Endothelial cell of umbilical vein (primary cell): ENCODE data around the gene CIC. TPM values are rescaled to one million over a fixed set of nuclear protein-coding genes. Genes with fewer than 3 reads are reported as not detected.
A peak's percentile ranks its signal among the peaks of the same experiment; 100 is the strongest.

Experiments used
- BruUV-seq: library from RNA; stranded (reverse); fragments of 400-500 nt; replicated peaks from 2 replicates; lab custom pipeline; 2021; lab: Mats Ljungman, UMichigan
- CTCF ChIA-PET: fragments of 300-600, 350-600 bp; sonication (Branson Sonifier 250); formaldehyde crosslinking; loops from one replicate; lab custom pipeline; 2021; ENCODE audit warnings: antibody characterized with exemption, inconsistent platforms; lab: Charles Lee
- POLR2A ChIA-PET: fragments of 300-600, 350-600 bp; sonication (Branson Sonifier 250); formaldehyde crosslinking; loops from one replicate; lab custom pipeline; 2021; ENCODE audit warnings: antibody characterized with exemption, inconsistent platforms; lab: Charles Lee
- DNase-seq: peaks from one replicate; pipeline ENCODE4 v3.0.0-alpha.2; 2011; ENCODE audit warnings: low read depth, low spot score
- FAIRE-seq: peaks from 2 replicates; lab custom pipeline; 2011; peaks lifted over from hg19 to GRCh38; lab: Jason Lieb, UNC
- H2AFZ ChIP-seq: 2 replicates; pipeline ENCODE4 v1.6.0; 2012; ENCODE audit warnings: low read depth, low read length, control low read depth, inconsistent platforms
- H3K27ac ChIP-seq: 2 replicates; pipeline ENCODE4 v1.5.1; 2011; ENCODE audit warnings: low read depth, mild to moderate bottlenecking, control low read depth, low read length, moderate library complexity; ENCODE audit not compliant: insufficient read depth
- H3K27me3 ChIP-seq, 2 experiments: 2 replicates each; pipeline versions ENCODE4 v1.6.0 to v1.6.1; 2011; ENCODE audit warnings: low read length in 2 of 2, mixed read lengths in 1 of 2; ENCODE audit not compliant: control insufficient read depth in 2 of 2, insufficient read depth in 2 of 2
- H3K36me3 ChIP-seq, 2 experiments: 2 replicates in 1 of 2; 3 replicates in 1 of 2; pipeline ENCODE4 v1.5.1; 2011; ENCODE audit warnings: low read length in 2 of 2, mild to moderate bottlenecking in 1 of 2, moderate library complexity in 1 of 2; ENCODE audit not compliant: control insufficient read depth in 2 of 2, insufficient read depth in 2 of 2; ENCODE audit errors: extremely low read depth in 1 of 2
- H3K4me1 ChIP-seq: 3 replicates; pipeline ENCODE4 v1.5.1; 2011; ENCODE audit warnings: mild to moderate bottlenecking, low read length; ENCODE audit not compliant: control insufficient read depth, insufficient read depth; ENCODE audit errors: extremely low read depth
- H3K4me2 ChIP-seq: 2 replicates; pipeline ENCODE4 v1.6.1; 2011; ENCODE audit warnings: low read length, control low read depth, mixed read lengths; ENCODE audit not compliant: insufficient read depth
- H3K4me3 ChIP-seq, 3 experiments: fragments of 200-600 bp in 1 of 3; sonication (generic), shearing (Covaris generic) in 1 of 3; replicated peaks in 1 of 3; 2 replicates each; pipeline ENCODE4 v1.5.1; 2011 to 2016; ENCODE audit warnings: control low read depth in 3 of 3, low read length in 3 of 3, mild to moderate bottlenecking in 2 of 3, inconsistent platforms in 1 of 3, low read depth in 1 of 3, moderate library complexity in 1 of 3; ENCODE audit not compliant: insufficient read depth in 1 of 3
- H3K79me2 ChIP-seq: 2 replicates; pipeline ENCODE4 v1.6.0; 2012; ENCODE audit warnings: low read length, inconsistent platforms; ENCODE audit not compliant: control insufficient read depth, insufficient read depth
- H3K9ac ChIP-seq: replicated peaks from 2 replicates; pipeline ENCODE3; 2011; ENCODE audit warnings: low read length, control low read depth; ENCODE audit not compliant: insufficient read depth; ENCODE audit errors: extremely low read depth
- H3K9me1 ChIP-seq: replicated peaks from 3 replicates; pipeline ENCODE4 v1.6.0; 2011; ENCODE audit warnings: mild to moderate bottlenecking, low read length; ENCODE audit not compliant: control insufficient read depth, insufficient read depth; ENCODE audit errors: extremely low read depth
- H3K9me3 ChIP-seq: replicated peaks from 2 replicates; pipeline ENCODE4 v1.5.1; 2012; ENCODE audit warnings: low read length, inconsistent platforms; ENCODE audit not compliant: control insufficient read depth, insufficient read depth
- H4K20me1 ChIP-seq: replicated peaks from 2 replicates; pipeline ENCODE3; 2011; ENCODE audit warnings: mild to moderate bottlenecking, low read length; ENCODE audit not compliant: control insufficient read depth, insufficient read depth; ENCODE audit errors: extremely low read depth
- EZH2 ChIP-seq: IDR thresholded peaks from 2 replicates; pipeline ENCODE4 v1.6.1; 2012; ENCODE audit warnings: borderline replicate concordance, low read depth, mild to moderate bottlenecking, moderate library complexity, low read length, inconsistent platforms; ENCODE audit not compliant: severe bottlenecking
- FOS ChIP-seq: IDR thresholded peaks from 2 replicates; pipeline ENCODE4 v1.6.1; 2011; ENCODE audit warnings: mild to moderate bottlenecking, low read length, moderate library complexity, borderline replicate concordance; ENCODE audit not compliant: insufficient read depth
- GATA2 ChIP-seq: IDR thresholded peaks from 2 replicates; pipeline ENCODE4 v1.7.0; 2011; ENCODE audit warnings: low read depth, mild to moderate bottlenecking, moderate library complexity, mixed read lengths, low read length; ENCODE audit not compliant: insufficient read length, insufficient read depth
- JUN ChIP-seq: IDR thresholded peaks from 2 replicates; pipeline ENCODE4 v1.6.1; 2011; ENCODE audit warnings: borderline replicate concordance, low read depth; ENCODE audit not compliant: insufficient read length, insufficient read depth
- MYC ChIP-seq: IDR thresholded peaks from one replicate; pipeline ENCODE4 v1.6.1; 2011; ENCODE audit warnings: mild to moderate bottlenecking, low read depth, low read length
- POLR2A ChIP-seq: IDR thresholded peaks from 2 replicates; pipeline ENCODE4 v1.6.1; 2012; ENCODE audit warnings: low read depth, mild to moderate bottlenecking, control low read depth, low read length
- POLR2AphosphoS5 ChIP-seq: IDR thresholded peaks from 2 replicates; pipeline ENCODE4 v1.6.1; 2012; ENCODE audit warnings: low read depth, mild to moderate bottlenecking, control low read depth, low read length, moderate library complexity; ENCODE audit not compliant: insufficient read depth
- dilution Hi-C: fragments of 300-500 bp; cut with MboI; formaldehyde crosslinking; loops from one replicate; pipeline ENCODE4 v1.15.0; 2019; ENCODE audit warnings: low sequenced_read_pairs; ENCODE audit not compliant: extremely low pct_ligation_motif_present
- intact Hi-C: fragments of 100-400 bp; cut with micrococcal nuclease; formaldehyde crosslinking; loops from one replicate; pipeline ENCODE4 v1.10.0; 2022
- polyA plus RNA-seq, 4 experiments: library from polyadenylated mRNA; depleted of rRNA in 3 of 4; stranded (reverse) in 3 of 4; unstranded in 1 of 4; fragments of >200 nt; gene quantifications; 2 replicates each; pipeline versions ENCODE4 v1.2.1 to v1.2.3, GENCODE V29; 2011 to 2012; ENCODE audit warnings: missing spikeins in 1 of 4
- total RNA-seq: library from RNA; stranded (reverse); gene quantifications from 2 replicates; pipeline ENCODE4 v1.2.3, GENCODE V29; 2021
- TF ChIP-seq, protein P1 (sequence below): IDR thresholded peaks from 2 replicates; pipeline ENCODE4 v1.6.1; 2011; ENCODE audit not compliant: insufficient read depth, insufficient read length
- TF ChIP-seq, protein P2 (sequence below), 2 donors: IDR thresholded peaks; 1 replicate in 1 of 2; 2 replicates in 1 of 2; pipeline ENCODE4 v1.5.1; 2011; ENCODE audit warnings: low read length in 2 of 2, mild to moderate bottlenecking in 2 of 2, moderate library complexity in 2 of 2, control low read depth in 1 of 2, inconsistent platforms in 1 of 2, low read depth in 1 of 2; ENCODE audit not compliant: insufficient read depth in 1 of 2; ENCODE audit errors: extremely low read depth in 1 of 2

The CIC gene
- total and polyA plus RNA-seq, 2 donors (not counting 3 experiments of a cell fraction or from before 2014, with no cell fraction given), result 18.4 to 86.0 TPM

DNA sequence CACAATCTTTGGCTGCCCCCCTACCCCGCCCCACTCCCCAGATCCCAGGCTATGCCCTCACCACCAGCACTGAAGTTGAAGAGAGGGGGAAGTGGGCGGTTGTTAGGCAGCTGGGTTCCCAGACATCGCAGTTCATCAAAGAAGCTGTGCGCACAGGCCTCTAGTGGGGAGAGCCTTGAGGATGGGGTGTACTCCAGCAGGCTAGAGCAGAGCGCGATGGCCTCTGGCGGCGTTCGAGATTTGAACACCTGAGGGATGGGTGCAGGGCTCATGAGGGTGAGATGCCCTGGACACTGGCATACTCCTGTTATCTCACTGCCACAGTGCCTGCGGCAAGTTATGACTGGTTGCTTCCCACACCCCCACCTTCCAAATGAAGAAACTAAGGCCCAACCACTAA lies 36.6 kb upstream of the CIC start:
- FAIRE-seq, result no peak
- H2AFZ ChIP-seq, result no peak overlapping the region
- H3K9me3 ChIP-seq, result no peaks in the 10 kb centered on the region
- no peak overlapping the region for H3K9ac ChIP-seq
- H4K20me1 ChIP-seq, result no peaks in the 10 kb centered on the region
- intact Hi-C loops, result no loop called here
- H3K36me3 ChIP-seq, result peaks cover 17 to 57% of the 10 kb centered on the region in 2 experiments
- H3K27ac ChIP-seq, result no peak overlapping the region
- H3K4me3 ChIP-seq, result no peak overlapping the region
- H3K27me3 ChIP-seq, result no peaks in the 10 kb centered on the region
- ChIA-PET CTCF (interaction anchor here (1.3 kb wide), 1 partner anchor 10 kb away, joined by 3 read pairs; the partner anchor contains the start of gene GSK3A), POLR2A (interaction anchor here (0.5 kb wide), 2 partner anchors 45 to 159 kb away, joined by 3 to 4 read pairs; no protein-coding TSS in a partner anchor)
- DNase-seq, result no peak
- no TSS peak for BruUV-seq
- H3K4me1 ChIP-seq, result no peaks in the 10 kb centered on the region
- H3K4me2 ChIP-seq, result no peak overlapping the region
- no peaks in the 10 kb centered on the region for H3K9me1 ChIP-seq
- peaks cover 10% of the 10 kb centered on the region for H3K79me2 ChIP-seq
- TF ChIP-seq POLR2AphosphoS5 (peak; percentile 16), JUN (no peak)
- dilution Hi-C loops, result no loop called here

DNA sequence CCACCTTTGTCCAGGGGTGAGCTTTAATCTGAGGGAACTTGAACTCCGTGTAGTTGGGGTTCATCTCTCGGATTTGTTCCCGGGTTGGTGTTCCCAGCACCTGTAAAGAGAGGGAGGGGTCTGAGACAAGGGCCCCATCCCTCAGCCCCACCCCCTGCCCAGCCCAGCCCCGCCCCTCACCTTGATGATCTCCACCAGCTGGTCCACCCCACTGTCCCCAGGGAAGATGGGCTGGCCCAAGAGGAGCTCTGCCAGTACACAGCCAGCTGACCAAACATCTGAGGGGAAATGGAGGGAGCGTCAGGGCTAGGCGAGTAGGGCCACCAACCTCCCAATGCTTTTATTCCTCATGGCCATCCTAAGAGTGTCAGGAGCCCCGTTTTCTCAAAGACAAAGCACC lies 35.9 kb upstream of the CIC start:
- no peak overlapping the region for H3K27ac ChIP-seq
- no peak overlapping the region for H3K4me2 ChIP-seq
- intact Hi-C loops, result no loop called here
- no peak overlapping the region for H3K4me3 ChIP-seq
- H3K9me1 ChIP-seq, result no peaks in the 10 kb centered on the region
- no peak for FAIRE-seq
- H3K79me2 ChIP-seq, result peaks cover 10% of the 10 kb centered on the region
- H3K9me3 ChIP-seq, result no peaks in the 10 kb centered on the region
- ChIA-PET POLR2A (interaction anchor here (1.8 kb wide), 1 partner anchor 10 kb away, joined by 3 read pairs; no protein-coding TSS in a partner anchor), CTCF (interaction anchor here (1.3 to 1.5 kb wide), 2 partner anchors 9 to 13 kb away, joined by 3 to 4 read pairs; partner anchors contain the start of genes GSK3A and ZNF526)
- no peak for DNase-seq
- peaks cover 17 to 57% of the 10 kb centered on the region in 2 experiments for H3K36me3 ChIP-seq
- H4K20me1 ChIP-seq, result no peaks in the 10 kb centered on the region
- no peak overlapping the region for H2AFZ ChIP-seq
- TF ChIP-seq JUN, result no peak
- no peak for TF ChIP-seq POLR2A
- TF ChIP-seq, protein P1, sequence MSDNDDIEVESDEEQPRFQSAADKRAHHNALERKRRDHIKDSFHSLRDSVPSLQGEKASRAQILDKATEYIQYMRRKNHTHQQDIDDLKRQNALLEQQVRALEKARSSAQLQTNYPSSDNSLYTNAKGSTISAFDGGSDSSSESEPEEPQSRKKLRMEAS, result no peak
- no peak for TF ChIP-seq MYC
- no peak for TF ChIP-seq POLR2AphosphoS5
- TF ChIP-seq EZH2, result no peak
- TF ChIP-seq FOS, result no peak
- no peak for TF ChIP-seq GATA2
- TF ChIP-seq, protein P2, sequence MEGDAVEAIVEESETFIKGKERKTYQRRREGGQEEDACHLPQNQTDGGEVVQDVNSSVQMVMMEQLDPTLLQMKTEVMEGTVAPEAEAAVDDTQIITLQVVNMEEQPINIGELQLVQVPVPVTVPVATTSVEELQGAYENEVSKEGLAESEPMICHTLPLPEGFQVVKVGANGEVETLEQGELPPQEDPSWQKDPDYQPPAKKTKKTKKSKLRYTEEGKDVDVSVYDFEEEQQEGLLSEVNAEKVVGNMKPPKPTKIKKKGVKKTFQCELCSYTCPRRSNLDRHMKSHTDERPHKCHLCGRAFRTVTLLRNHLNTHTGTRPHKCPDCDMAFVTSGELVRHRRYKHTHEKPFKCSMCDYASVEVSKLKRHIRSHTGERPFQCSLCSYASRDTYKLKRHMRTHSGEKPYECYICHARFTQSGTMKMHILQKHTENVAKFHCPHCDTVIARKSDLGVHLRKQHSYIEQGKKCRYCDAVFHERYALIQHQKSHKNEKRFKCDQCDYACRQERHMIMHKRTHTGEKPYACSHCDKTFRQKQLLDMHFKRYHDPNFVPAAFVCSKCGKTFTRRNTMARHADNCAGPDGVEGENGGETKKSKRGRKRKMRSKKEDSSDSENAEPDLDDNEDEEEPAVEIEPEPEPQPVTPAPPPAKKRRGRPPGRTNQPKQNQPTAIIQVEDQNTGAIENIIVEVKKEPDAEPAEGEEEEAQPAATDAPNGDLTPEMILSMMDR (IDR thresholded peaks at IDR 0.05; ENCODE audit: extremely low read depth in 1 of 2, insufficient read depth in 1 of 2, low read depth in 1 of 2, low read length in 2 of 2), result no peak
- H3K27me3 ChIP-seq, result no peaks in the 10 kb centered on the region
- H3K4me1 ChIP-seq, result no peaks in the 10 kb centered on the region
- no TSS peak for BruUV-seq
- dilution Hi-C loops, result no loop called here
- no peak overlapping the region for H3K9ac ChIP-seq
